Cerebellar nuclear complex (tissue), 1 donor: Measurements from ENCODE around the gene KRR1.

Experiments used
- DNase-seq, 2 experiments: peaks; one replicate each; lab custom pipeline; 2025; lab: John Stamatoyannopoulos, UW

The KRR1 gene

GRCh38 chr12:75511116-75512048 is at the start of gene KRR1:
Gene KRR1 (minus strand): TSS chr12:75511609. CDS start chr12:75511597, 12 bp downstream.
- DNase-seq, result peak; percentile 87 to 94

- peak in 1 of 2 experiments; percentile 26 for DNase-seq
Measured at GRCh38 chr12:75560167-75560566, 48.8 kb upstream of the KRR1 start.

- no peak for DNase-seq
Measured at GRCh38 chr12:75558287-75558686, 46.9 kb upstream of the KRR1 start.

- DNase-seq, result no peak
Measured at GRCh38 chr12:75556311-75556899, 45.0 kb upstream of the KRR1 start.

GRCh38 chr12:75554556-75554880 is 43.1 kb upstream of the KRR1 start:
- DNase-seq, result no peak

GRCh38 chr12:75553836-75554555 is 42.6 kb upstream of the KRR1 start:
- DNase-seq, result no peak

GRCh38 chr12:75553398-75553797 is 42.0 kb upstream of the KRR1 start:
- no peak for DNase-seq

- no peak for DNase-seq
Measured at GRCh38 chr12:75551477-75551876, 40.1 kb upstream of the KRR1 start.

- no peak for DNase-seq
Measured at GRCh38 chr12:75550401-75551240, 39.2 kb upstream of the KRR1 start.

- DNase-seq, result no peak
Measured at GRCh38 chr12:75549989-75550388, 38.6 kb upstream of the KRR1 start.

- DNase-seq, result no peak
Measured at GRCh38 chr12:75548879-75549278, 37.5 kb upstream of the KRR1 start.

GRCh38 chr12:75545636-75546035 is 34.2 kb upstream of the KRR1 start:
- DNase-seq, result no peak

GRCh38 chr12:75543529-75543928 is 32.1 kb upstream of the KRR1 start:
- no peak for DNase-seq

GRCh38 chr12:75542942-75543341 is 31.5 kb upstream of the KRR1 start:
- no peak for DNase-seq

GRCh38 chr12:75539889-75540288 is 28.5 kb upstream of the KRR1 start:
- DNase-seq, result no peak

- DNase-seq, result no peak
Measured at GRCh38 chr12:75533239-75533638, 21.8 kb upstream of the KRR1 start.

- no peak for DNase-seq
Measured at GRCh38 chr12:75529826-75530225, 18.4 kb upstream of the KRR1 start.

GRCh38 chr12:75529316-75529715 is 17.9 kb upstream of the KRR1 start:
- no peak for DNase-seq

GRCh38 chr12:75528692-75529091 is 17.3 kb upstream of the KRR1 start:
- no peak for DNase-seq

- DNase-seq, result no peak
Measured at GRCh38 chr12:75528272-75528671, 16.9 kb upstream of the KRR1 start.

- DNase-seq, result peak in 1 of 2 experiments; percentile 4
Measured at GRCh38 chr12:75526655-75527511, 15.5 kb upstream of the KRR1 start.
